ENCODE results near the gene AGPAT4. TPM values are rescaled to one million over a fixed set of nuclear protein-coding genes. Genes with fewer than 3 reads are reported as not detected.

Gene AGPAT4
- total RNA-seq, 1 experiment from 2014 or later: 0.07 TPM

DNA sequence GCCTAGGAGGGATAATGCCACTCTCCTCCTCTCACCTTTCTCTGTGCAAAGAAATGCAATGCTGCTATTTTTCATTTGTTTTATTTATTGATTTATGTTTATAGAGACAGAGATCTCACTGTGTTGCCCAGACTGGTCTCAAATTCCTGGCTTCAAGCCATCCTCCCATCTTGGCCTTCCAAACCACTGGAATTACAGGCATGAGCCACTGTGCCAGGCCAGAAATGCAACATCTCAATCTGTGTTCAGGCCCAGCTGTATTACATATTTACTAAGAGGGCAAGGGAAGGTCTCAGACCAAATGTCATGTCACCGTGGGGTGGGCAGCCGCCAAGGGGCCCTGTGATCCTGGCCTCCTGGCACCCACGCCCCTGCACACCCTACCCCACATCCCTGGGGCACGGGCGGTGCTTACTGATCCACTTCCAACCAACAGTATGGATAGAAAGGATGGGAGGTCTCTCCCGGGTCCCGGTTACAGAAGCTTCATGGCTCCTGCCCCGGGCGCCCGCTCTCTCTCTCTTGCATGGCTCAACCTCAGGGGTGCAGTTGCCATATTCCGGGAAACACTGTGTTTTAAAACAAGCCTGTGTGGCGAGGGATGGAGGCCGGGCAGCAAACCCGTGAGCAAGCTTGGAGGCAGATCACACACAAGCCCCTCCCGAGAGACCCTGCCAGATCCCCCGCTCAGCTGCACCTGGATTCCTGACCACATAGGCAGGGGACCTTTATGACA lies 111.8 kb downstream of the AGPAT4 start:
- Histone ChIP-seq H3K27me3 (ENCODE audit: insufficient read depth, low read depth) (peaks cover 95% of the 10 kb centered on the region), H3K9me2 (ENCODE audit: insufficient read depth) (no peaks in the 10 kb centered on the region), H2AFZ (no peak overlapping the region), H3K4me2 (no peak overlapping the region), H3K79me2 (ENCODE audit: low read depth) (no peaks in the 10 kb centered on the region), H3K27ac (no peak overlapping the region), H3K36me3 (ENCODE audit: low read depth) (no peaks in the 10 kb centered on the region), H3K9me3 (ENCODE audit: insufficient read depth, low read depth) (no peaks in the 10 kb centered on the region), H3K4me3 (no peak overlapping the region), H4K20me1 (ENCODE audit: insufficient read depth) (no peaks in the 10 kb centered on the region), H3K4me1 (replicated peaks; ENCODE audit: insufficient read depth) (no peaks in the 10 kb centered on the region), H3F3A (ENCODE audit: insufficient read depth, low read depth) (no peaks in the 10 kb centered on the region)
- no peak for DNase-seq
- intact Hi-C loops (cut with micrococcal nuclease; ENCODE audit: unreplicated experiment): no loop called here
- ChIA-PET POLR2A (ENCODE audit: unreplicated experiment) (no interaction called here), CTCF (no interaction called here)
- no TSS peak for BruUV-seq (replicated peaks)
- TF ChIP-seq, protein P1, sequence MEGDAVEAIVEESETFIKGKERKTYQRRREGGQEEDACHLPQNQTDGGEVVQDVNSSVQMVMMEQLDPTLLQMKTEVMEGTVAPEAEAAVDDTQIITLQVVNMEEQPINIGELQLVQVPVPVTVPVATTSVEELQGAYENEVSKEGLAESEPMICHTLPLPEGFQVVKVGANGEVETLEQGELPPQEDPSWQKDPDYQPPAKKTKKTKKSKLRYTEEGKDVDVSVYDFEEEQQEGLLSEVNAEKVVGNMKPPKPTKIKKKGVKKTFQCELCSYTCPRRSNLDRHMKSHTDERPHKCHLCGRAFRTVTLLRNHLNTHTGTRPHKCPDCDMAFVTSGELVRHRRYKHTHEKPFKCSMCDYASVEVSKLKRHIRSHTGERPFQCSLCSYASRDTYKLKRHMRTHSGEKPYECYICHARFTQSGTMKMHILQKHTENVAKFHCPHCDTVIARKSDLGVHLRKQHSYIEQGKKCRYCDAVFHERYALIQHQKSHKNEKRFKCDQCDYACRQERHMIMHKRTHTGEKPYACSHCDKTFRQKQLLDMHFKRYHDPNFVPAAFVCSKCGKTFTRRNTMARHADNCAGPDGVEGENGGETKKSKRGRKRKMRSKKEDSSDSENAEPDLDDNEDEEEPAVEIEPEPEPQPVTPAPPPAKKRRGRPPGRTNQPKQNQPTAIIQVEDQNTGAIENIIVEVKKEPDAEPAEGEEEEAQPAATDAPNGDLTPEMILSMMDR (conservative IDR thresholded peaks at IDR 0.05): no peak
- TF ChIP-seq EZH2 (IDR thresholded peaks at IDR 0.05; ENCODE audit: low read depth): no peak

DNA sequence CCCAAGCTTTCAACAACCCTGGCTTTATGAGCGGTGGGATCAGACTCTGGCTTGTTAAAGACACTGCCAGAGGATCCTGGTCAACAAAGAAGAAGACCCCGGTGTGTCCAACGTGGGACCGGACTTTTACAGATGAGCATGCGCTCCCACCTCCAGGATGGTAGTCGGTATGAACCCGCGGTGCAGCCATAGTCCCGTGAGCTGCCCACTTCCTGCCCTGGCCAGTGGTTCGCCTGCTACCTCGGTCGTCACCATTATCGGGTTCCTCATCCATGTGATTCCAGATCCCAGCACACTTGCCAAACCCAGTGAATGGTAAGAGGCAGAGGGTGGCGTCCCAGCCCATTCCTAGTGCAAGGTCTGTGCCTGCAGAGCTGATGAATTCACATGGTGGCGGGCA lies 112.7 kb downstream of the AGPAT4 start:
- H3K9me3 ChIP-seq (ENCODE audit: insufficient read depth, low read depth): no peaks in the 10 kb centered on the region
- BruUV-seq (replicated peaks): no TSS peak
- no peaks in the 10 kb centered on the region for H3F3A ChIP-seq (ENCODE audit: insufficient read depth, low read depth)
- peaks cover 91% of the 10 kb centered on the region for H3K27me3 ChIP-seq (ENCODE audit: insufficient read depth, low read depth)
- no peak for TF ChIP-seq EZH2 (IDR thresholded peaks at IDR 0.05; ENCODE audit: low read depth)
- TF ChIP-seq, protein P1 (conservative IDR thresholded peaks at IDR 0.05): no peak
- H2AFZ ChIP-seq: no peak overlapping the region
- no peaks in the 10 kb centered on the region for H3K79me2 ChIP-seq (ENCODE audit: low read depth)
- CTCF ChIA-PET: no interaction called here
- no peak overlapping the region for H3K4me2 ChIP-seq
- no peaks in the 10 kb centered on the region for H4K20me1 ChIP-seq (ENCODE audit: insufficient read depth)
- DNase-seq: no peak
- H3K27ac ChIP-seq: no peak overlapping the region
- intact Hi-C loops (cut with micrococcal nuclease; ENCODE audit: unreplicated experiment): no loop called here
- no peaks in the 10 kb centered on the region for H3K36me3 ChIP-seq (ENCODE audit: low read depth)
- POLR2A ChIA-PET (ENCODE audit: unreplicated experiment): no interaction called here
- no peaks in the 10 kb centered on the region for H3K4me1 ChIP-seq (replicated peaks; ENCODE audit: insufficient read depth)
- no peak overlapping the region for H3K4me3 ChIP-seq
- no peaks in the 10 kb centered on the region for H3K9me2 ChIP-seq (ENCODE audit: insufficient read depth)

DNA sequence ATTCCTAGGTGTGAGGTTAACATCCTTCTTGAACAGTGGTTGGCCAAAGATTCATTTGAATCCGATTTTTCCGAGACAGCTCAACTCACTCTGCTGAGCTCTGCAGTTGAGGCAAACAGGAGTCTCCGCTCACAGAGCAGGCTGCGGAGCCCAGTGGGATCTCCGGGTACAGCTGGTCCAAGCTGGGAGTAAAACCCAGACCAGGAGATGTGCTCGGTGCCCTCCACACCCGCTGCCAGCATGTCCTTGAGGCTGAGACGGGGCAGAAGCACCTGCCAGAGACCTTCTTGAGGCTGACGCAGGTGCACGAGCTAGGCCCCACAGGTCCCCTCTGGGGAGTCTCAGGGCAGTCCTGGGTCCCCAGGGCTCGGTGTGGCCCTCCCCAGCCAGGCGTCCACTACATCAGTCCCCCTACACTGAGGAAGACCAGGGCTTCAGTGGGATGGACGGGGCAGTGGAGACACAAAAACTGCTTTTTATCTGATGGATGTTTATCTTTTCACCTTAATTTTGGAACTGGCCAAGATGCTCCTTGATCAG lies 119.0 kb downstream of the AGPAT4 start:
- H3K27me3 ChIP-seq (ENCODE audit: insufficient read depth, low read depth): peaks cover 84% of the 10 kb centered on the region
- H3F3A ChIP-seq (ENCODE audit: insufficient read depth, low read depth): no peaks in the 10 kb centered on the region
- ChIA-PET POLR2A (ENCODE audit: unreplicated experiment) (no interaction called here), CTCF (no interaction called here)
- H3K4me1 ChIP-seq (replicated peaks; ENCODE audit: insufficient read depth): no peaks in the 10 kb centered on the region
- H3K79me2 ChIP-seq (ENCODE audit: low read depth): no peaks in the 10 kb centered on the region
- H3K4me2 ChIP-seq: no peak overlapping the region
- BruUV-seq (replicated peaks): no TSS peak
- no peak overlapping the region for H3K4me3 ChIP-seq
- no peaks in the 10 kb centered on the region for H4K20me1 ChIP-seq (ENCODE audit: insufficient read depth)
- DNase-seq: no peak
- H3K9me2 ChIP-seq (ENCODE audit: insufficient read depth): no peaks in the 10 kb centered on the region
- intact Hi-C loops (cut with micrococcal nuclease; ENCODE audit: unreplicated experiment): no loop called here
- no peaks in the 10 kb centered on the region for H3K9me3 ChIP-seq (ENCODE audit: insufficient read depth, low read depth)
- no peak overlapping the region for H3K27ac ChIP-seq
- no peaks in the 10 kb centered on the region for H3K36me3 ChIP-seq (ENCODE audit: low read depth)
- H2AFZ ChIP-seq: no peak overlapping the region
- TF ChIP-seq EZH2 (IDR thresholded peaks at IDR 0.05; ENCODE audit: low read depth): no peak
